Measurements from ENCODE around the gene TNFAIP8. TPM values are rescaled to one million over a fixed set of nuclear protein-coding genes. Genes with fewer than 3 reads are reported as not detected.

Gene TNFAIP8
- total RNA-seq, 1 experiment from 2014 or later = 16.4 TPM

- no peak overlapping the region for H3K4me3 ChIP-seq
- H3F3A ChIP-seq (ENCODE audit: insufficient read depth, low read depth) = no peaks in the 10 kb centered on the region
- no peak for DNase-seq
- no peaks in the 10 kb centered on the region for H3K4me1 ChIP-seq (replicated peaks; ENCODE audit: insufficient read depth)
- H3K79me2 ChIP-seq (ENCODE audit: low read depth) = no peaks in the 10 kb centered on the region
- no peaks in the 10 kb centered on the region for H3K9me2 ChIP-seq (ENCODE audit: insufficient read depth)
- no TSS peak for BruUV-seq (replicated peaks)
- ChIA-PET POLR2A (ENCODE audit: unreplicated experiment) (no interaction called here), CTCF (interaction anchor here (0.6 kb wide), 1 partner anchor 272 kb away, joined by 3 read pairs; no protein-coding TSS in a partner anchor)
- H3K4me2 ChIP-seq = no peak overlapping the region
- TF ChIP-seq CTCF (conservative IDR thresholded peaks at IDR 0.05) (no peak), EZH2 (IDR thresholded peaks at IDR 0.05; ENCODE audit: low read depth) (no peak)
- no peak overlapping the region for H3K27ac ChIP-seq
- H4K20me1 ChIP-seq (ENCODE audit: insufficient read depth) = no peaks in the 10 kb centered on the region
- intact Hi-C loops (cut with micrococcal nuclease; ENCODE audit: unreplicated experiment) = no loop called here
- no peak overlapping the region for H2AFZ ChIP-seq
- 0 out of 2 replicates have a peak, but pooled peaks cover 4% of the 10 kb centered on the region for H3K36me3 ChIP-seq (ENCODE audit: low read depth)
- no peaks in the 10 kb centered on the region for H3K27me3 ChIP-seq (ENCODE audit: insufficient read depth, low read depth)
- no peaks in the 10 kb centered on the region for H3K9me3 ChIP-seq (ENCODE audit: insufficient read depth, low read depth)
Measured at GRCh38 chr5:119388619-119389190, 32.9 kb downstream of the TNFAIP8 start.

- no peak for DNase-seq
- Histone ChIP-seq H3K4me3 (no peak overlapping the region), H3K79me2 (ENCODE audit: low read depth) (no peaks in the 10 kb centered on the region), H3K9me2 (ENCODE audit: insufficient read depth) (no peaks in the 10 kb centered on the region), H3K4me1 (replicated peaks; ENCODE audit: insufficient read depth) (no peaks in the 10 kb centered on the region), H3K36me3 (ENCODE audit: low read depth) (0 out of 2 replicates have a peak, but pooled peaks cover 4% of the 10 kb centered on the region), H3K27me3 (ENCODE audit: insufficient read depth, low read depth) (no peaks in the 10 kb centered on the region), H3K4me2 (no peak overlapping the region), H3K9me3 (ENCODE audit: insufficient read depth, low read depth) (no peaks in the 10 kb centered on the region), H3F3A (ENCODE audit: insufficient read depth, low read depth) (no peaks in the 10 kb centered on the region), H4K20me1 (ENCODE audit: insufficient read depth) (no peaks in the 10 kb centered on the region), H3K27ac (no peak overlapping the region), H2AFZ (no peak overlapping the region)
- POLR2A ChIA-PET (ENCODE audit: unreplicated experiment) = interaction anchor here (0.7 kb wide), 1 partner anchor 36 kb away, joined by 4 read pairs; no protein-coding TSS in a partner anchor
- BruUV-seq (replicated peaks) = no TSS peak
- CTCF ChIA-PET = no interaction called here
- TF ChIP-seq CTCF (conservative IDR thresholded peaks at IDR 0.05) (no peak), EZH2 (IDR thresholded peaks at IDR 0.05; ENCODE audit: low read depth) (no peak)
- intact Hi-C loops (cut with micrococcal nuclease; ENCODE audit: unreplicated experiment) = no loop called here
Measured at GRCh38 chr5:119389288-119390030, 33.6 kb downstream of the TNFAIP8 start.

GRCh38 chr5:119390404-119390803 is 34.6 kb downstream of the TNFAIP8 start:
- ChIA-PET CTCF (no interaction called here), POLR2A (ENCODE audit: unreplicated experiment) (interaction anchor here (0.7 kb wide), 1 partner anchor 37 kb away, joined by 4 read pairs; no protein-coding TSS in a partner anchor)
- no peaks in the 10 kb centered on the region for H3K9me3 ChIP-seq (ENCODE audit: insufficient read depth, low read depth)
- no peak overlapping the region for H3K27ac ChIP-seq
- no peaks in the 10 kb centered on the region for H3K27me3 ChIP-seq (ENCODE audit: insufficient read depth, low read depth)
- no peak for TF ChIP-seq CTCF (conservative IDR thresholded peaks at IDR 0.05)
- intact Hi-C loops (cut with micrococcal nuclease; ENCODE audit: unreplicated experiment) = no loop called here
- no peak overlapping the region for H3K4me2 ChIP-seq
- no peak overlapping the region for H2AFZ ChIP-seq
- H4K20me1 ChIP-seq (ENCODE audit: insufficient read depth) = no peaks in the 10 kb centered on the region
- no peaks in the 10 kb centered on the region for H3K9me2 ChIP-seq (ENCODE audit: insufficient read depth)
- no peak overlapping the region for H3K4me3 ChIP-seq
- BruUV-seq (replicated peaks) = no TSS peak
- 0 out of 2 replicates have a peak, but pooled peaks cover 4% of the 10 kb centered on the region for H3K36me3 ChIP-seq (ENCODE audit: low read depth)
- H3K79me2 ChIP-seq (ENCODE audit: low read depth) = no peaks in the 10 kb centered on the region
- no peak for DNase-seq
- no peaks in the 10 kb centered on the region for H3K4me1 ChIP-seq (replicated peaks; ENCODE audit: insufficient read depth)
- no peaks in the 10 kb centered on the region for H3F3A ChIP-seq (ENCODE audit: insufficient read depth, low read depth)
